Spleen (tissue), 7 donors: Measurements from ENCODE around the gene ELN.

Source experiments
- POLR2A ChIP-seq, 3 donors: fragments of 450-650 bp; IDR thresholded peaks; one replicate each; pipeline ENCODE4 v1.5.1; 2017; ENCODE audit warnings: antibody characterized with exemption in 3 of 3, mild to moderate bottlenecking in 1 of 3
- TF ChIP-seq, protein P1 (sequence below), 11 experiments: fragments of 200-600 bp in 7 of 11; fragments of 450-650 bp in 4 of 11; sonication (generic) in 4 of 11; IDR thresholded peaks in 8 of 11; conservative IDR thresholded peaks in 3 of 11; 1 replicate in 7 of 11; 2 replicates in 4 of 11; pipeline versions ENCODE4 v1.4.0 to v1.8.0; 2016 to 2021; ENCODE audit warnings: antibody characterized with exemption in 11 of 11, inconsistent platforms in 4 of 11, mild to moderate bottlenecking in 1 of 11
- donor health status: DM: no; HTN: no; CAD: no; lungs with moderate emphysema.
- donor health status: DM: no; HTN: no; CAD: no.
- donor health status: DM: no; HTN: no; CAD: no.

DNA sequence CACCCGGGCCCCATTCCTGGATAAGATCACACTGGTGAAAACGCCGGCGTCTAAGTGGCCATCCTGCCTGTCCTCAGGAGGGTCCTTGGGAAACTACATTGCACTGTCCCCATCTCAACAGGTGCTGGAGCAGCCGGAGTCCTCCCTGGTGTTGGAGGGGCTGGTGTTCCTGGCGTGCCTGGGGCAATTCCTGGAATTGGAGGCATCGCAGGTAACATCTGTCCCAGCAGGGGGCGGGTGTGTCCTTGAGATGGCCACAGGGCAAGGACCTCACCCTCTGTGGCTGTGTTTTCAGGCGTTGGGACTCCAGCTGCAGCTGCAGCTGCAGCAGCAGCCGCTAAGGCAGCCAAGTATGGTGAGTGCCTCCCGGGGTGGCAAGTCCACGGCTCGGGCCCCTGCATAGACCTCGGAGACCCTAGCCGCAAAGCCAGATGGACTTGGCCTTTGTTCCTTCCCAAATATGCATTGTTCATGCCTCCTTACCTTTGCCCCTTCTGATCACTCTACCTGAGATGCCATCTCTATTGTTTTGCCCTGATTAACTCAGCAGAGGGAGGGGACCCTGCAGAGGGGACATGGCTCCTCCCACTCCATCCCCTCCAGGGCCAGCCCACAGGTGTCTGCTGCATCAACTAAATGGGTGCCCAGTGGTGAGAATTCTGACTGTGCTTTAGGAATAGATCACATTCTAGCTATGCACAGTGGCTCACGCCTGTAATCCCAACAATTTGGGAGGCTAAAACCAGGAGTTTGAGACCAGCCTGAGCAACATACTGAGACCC lies 23.8 kb downstream of the ELN start:
- TF ChIP-seq POLR2A (IDR thresholded peaks at IDR 0.05), result no peak
- TF ChIP-seq, protein P1, sequence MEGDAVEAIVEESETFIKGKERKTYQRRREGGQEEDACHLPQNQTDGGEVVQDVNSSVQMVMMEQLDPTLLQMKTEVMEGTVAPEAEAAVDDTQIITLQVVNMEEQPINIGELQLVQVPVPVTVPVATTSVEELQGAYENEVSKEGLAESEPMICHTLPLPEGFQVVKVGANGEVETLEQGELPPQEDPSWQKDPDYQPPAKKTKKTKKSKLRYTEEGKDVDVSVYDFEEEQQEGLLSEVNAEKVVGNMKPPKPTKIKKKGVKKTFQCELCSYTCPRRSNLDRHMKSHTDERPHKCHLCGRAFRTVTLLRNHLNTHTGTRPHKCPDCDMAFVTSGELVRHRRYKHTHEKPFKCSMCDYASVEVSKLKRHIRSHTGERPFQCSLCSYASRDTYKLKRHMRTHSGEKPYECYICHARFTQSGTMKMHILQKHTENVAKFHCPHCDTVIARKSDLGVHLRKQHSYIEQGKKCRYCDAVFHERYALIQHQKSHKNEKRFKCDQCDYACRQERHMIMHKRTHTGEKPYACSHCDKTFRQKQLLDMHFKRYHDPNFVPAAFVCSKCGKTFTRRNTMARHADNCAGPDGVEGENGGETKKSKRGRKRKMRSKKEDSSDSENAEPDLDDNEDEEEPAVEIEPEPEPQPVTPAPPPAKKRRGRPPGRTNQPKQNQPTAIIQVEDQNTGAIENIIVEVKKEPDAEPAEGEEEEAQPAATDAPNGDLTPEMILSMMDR (IDR thresholded peaks at IDR 0.05 in 8 of 11, conservative IDR thresholded peaks at IDR 0.05 in 3 of 11), result no peak
